Gastrocnemius medialis (tissue), 4 donors: ENCODE data around the gene DENND1A. TPM values are rescaled to one million over a fixed set of nuclear protein-coding genes. Genes with fewer than 3 reads are reported as not detected.
"Not testable (repeated sequence)": the region's sequence is repeated elsewhere in the genome, so short reads cannot be mapped to it uniquely, and the experiment has no call there.

Experiments
- ATAC-seq, 2 donors: fragments of 150-250 bp; one replicate each; pipeline ENCODE4 v1.9.1; 2016
- DNase-seq, 2 donors: peaks; one replicate each; pipeline ENCODE4 v3.0.0-alpha.2; 2019
- H3K27ac ChIP-seq, 4 donors: fragments of 200-600 bp; sonication (generic); 1 replicate in 1 of 4; 2 replicates in 3 of 4; pipeline ENCODE4 v1.5.1; 2016 to 2018; ENCODE audit warnings: mild to moderate bottlenecking in 2 of 4, moderate library complexity in 1 of 4
- H3K27me3 ChIP-seq, 3 donors: fragments of 200-600 bp; sonication (generic) in 2 of 3; 1 replicate in 1 of 3; 2 replicates in 2 of 3; pipeline versions ENCODE4 v1.5.1 to v1.6.0; 2016 to 2019; ENCODE audit warnings: mild to moderate bottlenecking in 1 of 3, moderate library complexity in 1 of 3
- H3K36me3 ChIP-seq, 2 donors: fragments of 200-600 bp; sonication (generic) in 1 of 2; one replicate each; pipeline ENCODE4 v1.5.1; 2017 to 2018
- H3K4me1 ChIP-seq, 2 donors: fragments of 200-600 bp; sonication (generic) in 1 of 2; one replicate each; pipeline ENCODE4 v1.5.1; 2016 to 2017; ENCODE audit warnings: mild to moderate bottlenecking in 2 of 2
- H3K4me3 ChIP-seq, 4 donors: fragments of 200-600 bp; sonication (generic) in 3 of 4; 1 replicate in 1 of 4; 2 replicates in 3 of 4; pipeline ENCODE4 v1.5.1; 2016 to 2019; ENCODE audit warnings: mild to moderate bottlenecking in 2 of 4
- H3K9me3 ChIP-seq, 3 donors: fragments of 200-600 bp; sonication (generic) in 2 of 3; 1 replicate in 1 of 3; 2 replicates in 2 of 3; pipeline ENCODE4 v1.5.1; 2016 to 2019
- POLR2A ChIP-seq, 2 donors: fragments of 450-650 bp; IDR thresholded peaks; one replicate each; pipeline ENCODE4 v1.6.1; 2017; ENCODE audit warnings: antibody characterized with exemption in 2 of 2, mild to moderate bottlenecking in 2 of 2, moderate library complexity in 2 of 2
- in situ Hi-C, 4 donors: fragments of 200-750 bp; cut with MboI; loops; one replicate each; pipeline versions ENCODE4 v1.15.0 to v1.8.0; 2017; ENCODE audit warnings: low sequenced_read_pairs in 4 of 4
- intact Hi-C: fragments of 100-400 bp; cut with DNase I; formaldehyde crosslinking; loops from one replicate; pipeline ENCODE4 v1.15.1; 2023; ENCODE audit warnings: low total_unique reads
- total RNA-seq, 4 donors: library from RNA; depleted of rRNA; stranded (reverse); fragments of >200 nt; gene quantifications; one replicate each; pipeline versions ENCODE4 v1.1.0 to v1.2.3, GENCODE V29; 2016
- TF ChIP-seq, protein P1 (sequence below), 5 experiments: fragments of 450-650 bp in 3 of 5; fragments of 200-600 bp in 2 of 5; sonication (generic) in 2 of 5; IDR thresholded peaks in 4 of 5; conservative IDR thresholded peaks in 1 of 5; 1 replicate in 4 of 5; 2 replicates in 1 of 5; pipeline ENCODE4 v1.5.1; 2016 to 2019; ENCODE audit warnings: antibody characterized with exemption in 5 of 5, mild to moderate bottlenecking in 3 of 5, moderate library complexity in 3 of 5

DENND1A gene, protein sequence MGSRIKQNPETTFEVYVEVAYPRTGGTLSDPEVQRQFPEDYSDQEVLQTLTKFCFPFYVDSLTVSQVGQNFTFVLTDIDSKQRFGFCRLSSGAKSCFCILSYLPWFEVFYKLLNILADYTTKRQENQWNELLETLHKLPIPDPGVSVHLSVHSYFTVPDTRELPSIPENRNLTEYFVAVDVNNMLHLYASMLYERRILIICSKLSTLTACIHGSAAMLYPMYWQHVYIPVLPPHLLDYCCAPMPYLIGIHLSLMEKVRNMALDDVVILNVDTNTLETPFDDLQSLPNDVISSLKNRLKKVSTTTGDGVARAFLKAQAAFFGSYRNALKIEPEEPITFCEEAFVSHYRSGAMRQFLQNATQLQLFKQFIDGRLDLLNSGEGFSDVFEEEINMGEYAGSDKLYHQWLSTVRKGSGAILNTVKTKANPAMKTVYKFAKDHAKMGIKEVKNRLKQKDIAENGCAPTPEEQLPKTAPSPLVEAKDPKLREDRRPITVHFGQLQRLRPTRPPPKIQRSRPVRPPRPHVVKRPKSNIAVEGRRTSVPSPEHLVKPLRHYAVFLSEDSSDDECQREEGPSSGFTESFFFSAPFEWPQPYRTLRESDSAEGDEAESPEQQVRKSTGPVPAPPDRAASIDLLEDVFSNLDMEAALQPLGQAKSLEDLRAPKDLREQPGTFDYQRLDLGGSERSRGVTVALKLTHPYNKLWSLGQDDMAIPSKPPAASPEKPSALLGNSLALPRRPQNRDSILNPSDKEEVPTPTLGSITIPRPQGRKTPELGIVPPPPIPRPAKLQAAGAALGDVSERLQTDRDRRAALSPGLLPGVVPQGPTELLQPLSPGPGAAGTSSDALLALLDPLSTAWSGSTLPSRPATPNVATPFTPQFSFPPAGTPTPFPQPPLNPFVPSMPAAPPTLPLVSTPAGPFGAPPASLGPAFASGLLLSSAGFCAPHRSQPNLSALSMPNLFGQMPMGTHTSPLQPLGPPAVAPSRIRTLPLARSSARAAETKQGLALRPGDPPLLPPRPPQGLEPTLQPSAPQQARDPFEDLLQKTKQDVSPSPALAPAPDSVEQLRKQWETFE
- total RNA-seq: 10 to 100 TPM; 14.1 to 24.6 (median 16.4) TPM

DNA sequence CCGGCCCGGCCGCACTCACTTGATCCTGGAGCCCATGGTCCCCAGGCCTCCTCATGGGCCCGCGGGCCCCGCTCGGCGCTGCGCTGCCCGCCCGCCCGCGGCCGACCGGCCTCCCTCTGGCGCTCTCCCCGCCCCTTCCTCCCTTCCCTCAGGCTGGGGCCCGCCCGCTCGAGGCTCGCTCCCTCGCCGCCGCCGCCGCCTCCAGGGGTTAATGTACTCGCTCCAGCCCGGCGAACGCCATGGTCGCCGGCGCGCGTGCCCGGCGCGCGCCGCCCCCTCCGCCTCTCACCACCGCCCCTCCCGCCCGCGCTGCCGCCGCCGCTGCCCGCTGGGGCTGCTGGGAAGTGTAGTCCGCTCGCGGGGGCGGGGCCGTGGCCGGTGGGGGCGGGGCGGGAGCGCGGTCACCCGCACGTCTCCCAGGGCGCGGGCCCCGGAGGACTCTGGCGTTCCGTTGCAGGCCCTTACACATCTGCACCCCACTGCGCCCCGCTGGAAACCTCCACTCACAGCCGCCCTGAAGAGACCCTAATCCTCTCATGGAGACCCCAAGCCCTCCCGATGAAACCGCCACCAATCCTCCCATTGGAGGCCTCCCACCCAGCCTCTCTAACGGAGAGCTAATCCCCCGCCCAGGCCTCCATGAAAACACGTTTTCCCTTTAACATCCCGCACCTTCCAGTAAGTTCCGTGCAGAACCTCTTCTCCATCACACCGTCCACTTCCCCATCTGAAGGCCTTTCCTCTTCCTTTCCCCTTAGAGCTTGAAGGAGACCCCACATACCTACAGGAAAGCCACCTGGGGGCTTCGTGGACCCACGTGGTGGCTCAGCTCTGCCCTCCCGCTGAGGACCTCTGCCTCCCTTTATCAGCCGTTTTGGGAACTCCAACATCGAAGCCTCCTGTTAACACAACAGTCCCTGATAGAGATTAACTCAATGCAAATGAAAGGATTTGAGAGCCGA, at the start of gene DENND1A:
DENND1A (minus strand) TSS at position 257 of the 962 bp plus-strand sequence; CDS start at position 36, 221 bp downstream.
- peak within 1 kb of the TSS; percentile 56 to 92 (median 65) for H3K4me3 ChIP-seq
- TF ChIP-seq, protein P1, sequence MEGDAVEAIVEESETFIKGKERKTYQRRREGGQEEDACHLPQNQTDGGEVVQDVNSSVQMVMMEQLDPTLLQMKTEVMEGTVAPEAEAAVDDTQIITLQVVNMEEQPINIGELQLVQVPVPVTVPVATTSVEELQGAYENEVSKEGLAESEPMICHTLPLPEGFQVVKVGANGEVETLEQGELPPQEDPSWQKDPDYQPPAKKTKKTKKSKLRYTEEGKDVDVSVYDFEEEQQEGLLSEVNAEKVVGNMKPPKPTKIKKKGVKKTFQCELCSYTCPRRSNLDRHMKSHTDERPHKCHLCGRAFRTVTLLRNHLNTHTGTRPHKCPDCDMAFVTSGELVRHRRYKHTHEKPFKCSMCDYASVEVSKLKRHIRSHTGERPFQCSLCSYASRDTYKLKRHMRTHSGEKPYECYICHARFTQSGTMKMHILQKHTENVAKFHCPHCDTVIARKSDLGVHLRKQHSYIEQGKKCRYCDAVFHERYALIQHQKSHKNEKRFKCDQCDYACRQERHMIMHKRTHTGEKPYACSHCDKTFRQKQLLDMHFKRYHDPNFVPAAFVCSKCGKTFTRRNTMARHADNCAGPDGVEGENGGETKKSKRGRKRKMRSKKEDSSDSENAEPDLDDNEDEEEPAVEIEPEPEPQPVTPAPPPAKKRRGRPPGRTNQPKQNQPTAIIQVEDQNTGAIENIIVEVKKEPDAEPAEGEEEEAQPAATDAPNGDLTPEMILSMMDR (IDR thresholded peaks at IDR 0.05 in 4 of 5, conservative IDR thresholded peaks at IDR 0.05 in 1 of 5): no peak
- peak; percentile 58 to 73 for TF ChIP-seq POLR2A (IDR thresholded peaks at IDR 0.05)
- H3K4me1 ChIP-seq: peaks cover 29 to 30% of the 10 kb centered on the region in 2 donors
- H3K9me3 ChIP-seq: no peaks in the 10 kb centered on the region
- intact Hi-C loops (loop anchor here (10.0 kb wide), 3 partner anchors 185 to 665 kb away; partner anchors contain the start of genes PSMB7 and STRBP), in situ Hi-C loops (no loop called here)
- peak; percentile 91 to 93 for ATAC-seq
- no peaks in the 10 kb centered on the region for H3K36me3 ChIP-seq
- peak within 1 kb of the TSS; percentile 72 to 84 (median 76) for H3K27ac ChIP-seq
- no peaks in the 10 kb centered on the region for H3K27me3 ChIP-seq
- peak; percentile 82 to 86 for DNase-seq

DNA sequence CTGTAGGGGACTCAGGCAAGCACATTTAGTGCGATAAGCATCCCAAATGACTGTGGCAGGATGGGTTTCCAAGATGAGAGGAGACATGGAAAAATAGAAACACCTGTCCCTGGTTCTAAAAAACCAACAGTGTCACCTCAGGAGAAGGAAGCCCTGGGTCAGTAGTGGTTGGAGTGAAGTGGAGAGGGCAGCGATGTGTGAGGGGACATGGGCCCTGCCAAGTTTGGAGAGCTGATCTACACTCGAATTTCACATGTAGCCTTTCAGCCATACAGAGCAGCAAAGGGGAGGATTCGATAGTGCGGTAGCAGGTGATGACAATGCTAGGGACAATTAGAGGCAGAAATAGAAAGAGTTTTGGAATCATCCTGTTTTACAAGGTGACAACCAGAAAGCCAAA, 49.1 kb upstream of the DENND1A start:
- DNase-seq: no peak
- intact Hi-C loops (no loop called here), in situ Hi-C loops (no loop called here)

DNA sequence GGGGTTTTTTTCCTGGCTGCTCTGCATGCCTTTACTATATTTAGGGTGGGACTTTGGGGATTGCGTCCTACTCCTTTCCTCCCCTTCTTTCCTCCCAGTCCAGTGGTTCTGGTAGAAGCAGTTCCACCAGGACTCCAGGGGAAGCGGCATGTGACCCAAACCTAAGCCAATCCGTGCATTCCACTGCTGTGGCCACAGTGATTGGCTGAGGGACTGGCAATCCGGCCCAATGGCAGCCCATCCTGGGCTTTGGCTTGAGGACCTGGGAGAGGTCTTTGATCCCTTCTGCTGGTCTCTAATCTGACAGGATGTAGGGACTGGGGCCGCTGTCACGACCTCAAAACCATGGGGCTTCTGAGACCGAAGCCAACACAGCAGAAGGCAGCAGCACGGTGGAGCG, 46.7 kb upstream of the DENND1A start:
- H3K9me3 ChIP-seq, H3K4me1 ChIP-seq, DNase-seq, H3K27ac ChIP-seq, H3K4me3 ChIP-seq, intact Hi-C loops, H3K36me3 ChIP-seq, in situ Hi-C loops, ATAC-seq: not testable (repeated sequence)
- peaks cover 0 to 15% (median 5%) of the 10 kb centered on the region in 3 donors for H3K27me3 ChIP-seq

More for the DNA sequence above, 49.1 kb upstream of the DENND1A start:
- peaks cover 0 to 15% (median 5%) of the 10 kb centered on the region in 3 donors for H3K27me3 ChIP-seq
- no peak for ATAC-seq
- H3K4me1 ChIP-seq: no peaks in the 10 kb centered on the region
- TF ChIP-seq, protein P1 (IDR thresholded peaks at IDR 0.05 in 4 of 5, conservative IDR thresholded peaks at IDR 0.05 in 1 of 5): no peak
- TF ChIP-seq POLR2A (IDR thresholded peaks at IDR 0.05): no peak
- no peak overlapping the region for H3K4me3 ChIP-seq
- no peak overlapping the region for H3K27ac ChIP-seq
- no peaks in the 10 kb centered on the region for H3K9me3 ChIP-seq
- H3K36me3 ChIP-seq: no peaks in the 10 kb centered on the region

DNA sequence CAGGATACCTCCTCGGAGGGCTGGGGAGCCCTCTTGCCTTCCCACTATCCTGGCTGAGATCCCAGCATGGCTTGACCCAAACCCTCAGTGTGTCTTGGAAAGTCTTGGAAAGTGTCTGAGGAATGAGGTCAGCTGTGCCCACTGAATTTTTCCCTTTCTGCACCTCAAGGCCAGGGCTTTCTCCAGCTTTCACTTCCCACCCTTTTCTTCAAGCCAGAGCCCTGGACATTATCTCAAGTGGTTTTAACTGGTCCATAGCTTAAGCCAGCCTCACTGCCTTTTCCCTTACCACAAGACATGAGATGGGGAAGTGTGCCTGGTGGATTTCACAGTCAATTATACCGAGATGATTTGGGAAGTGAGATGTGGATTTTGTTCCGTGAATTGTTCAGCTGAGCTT, 45.9 kb upstream of the DENND1A start:
- in situ Hi-C loops (no loop called here), intact Hi-C loops (no loop called here)
- DNase-seq: no peak

More for the DNA sequence above, 45.9 kb upstream of the DENND1A start:
- no peaks in the 10 kb centered on the region for H3K4me1 ChIP-seq
- peaks cover 0 to 10% (median 3%) of the 10 kb centered on the region in 3 donors for H3K27me3 ChIP-seq
- TF ChIP-seq POLR2A (IDR thresholded peaks at IDR 0.05): no peak
- TF ChIP-seq, protein P1 (IDR thresholded peaks at IDR 0.05 in 4 of 5, conservative IDR thresholded peaks at IDR 0.05 in 1 of 5): no peak
- H3K4me3 ChIP-seq: no peak overlapping the region
- H3K27ac ChIP-seq: no peak overlapping the region
- H3K9me3 ChIP-seq: no peaks in the 10 kb centered on the region
- no peaks in the 10 kb centered on the region for H3K36me3 ChIP-seq
- ATAC-seq: no peak
